PC-3 (cell line): ENCODE data around the gene ATOH8. TPM values are rescaled to one million over a fixed set of nuclear protein-coding genes. Genes with fewer than 3 reads are reported as not detected.
A peak's percentile ranks its signal among the peaks of the same experiment; 100 is the strongest.

Source experiments
- ATAC-seq: fragments of 200-7000 bp; cut with Tn5 transposase; 2 replicates; pipeline ENCODE4 v1.9.1; 2020; ENCODE audit warnings: mild to moderate bottlenecking, moderate library complexity
- BruUV-seq: library from RNA; stranded (reverse); fragments of 400-500 nt; replicated peaks from 2 replicates; lab custom pipeline; 2021; lab: Mats Ljungman, UMichigan
- CTCF ChIA-PET: fragments of 300-600 bp; sonication (Branson Sonifier 250); formaldehyde crosslinking; loops from one replicate; lab custom pipeline; 2022; ENCODE audit warnings: antibody characterized with exemption; lab: Charles Lee
- POLR2A ChIA-PET: fragments of 300-600 bp; sonication (Branson Sonifier 250); formaldehyde crosslinking; loops from one replicate; lab custom pipeline; 2022; ENCODE audit warnings: antibody characterized with exemption; ENCODE audit not compliant: unreplicated experiment; lab: Charles Lee
- DNase-seq: peaks from one replicate; pipeline ENCODE4 v3.0.0-alpha.2; 2015
- H2AFZ ChIP-seq: fragments of 300-600 bp; sonication (generic); 2 replicates; pipeline ENCODE4 v1.6.0; 2016; ENCODE audit warnings: antibody characterized with exemption, low read length
- H3F3A ChIP-seq: fragments of 300-600 bp; sonication (generic); one replicate; pipeline ENCODE4 v1.6.0; 2017; ENCODE audit warnings: antibody characterized with exemption, low read length, control low read depth, mild to moderate bottlenecking; ENCODE audit not compliant: unreplicated experiment
- H3K27ac ChIP-seq: fragments of 300-600 bp; sonication (generic); 2 replicates; pipeline ENCODE4 v1.5.1; 2016; ENCODE audit warnings: mild to moderate bottlenecking, low read length
- H3K27me3 ChIP-seq: fragments of 300-600 bp; sonication (generic); 2 replicates; pipeline ENCODE4 v1.6.1; 2016; ENCODE audit warnings: low read length, mixed read lengths
- H3K36me3 ChIP-seq: fragments of 300-600 bp; sonication (generic); 2 replicates; pipeline ENCODE4 v1.6.1; 2016; ENCODE audit warnings: low read depth, mixed run types, low read length, mixed read lengths
- H3K4me1 ChIP-seq: fragments of 300-600 bp; sonication (generic); 2 replicates; pipeline ENCODE4 v1.5.1; 2016; ENCODE audit warnings: low read length; ENCODE audit not compliant: insufficient read depth
- H3K4me2 ChIP-seq: fragments of 300-600 bp; sonication (generic); 2 replicates; pipeline ENCODE4 v1.6.0; 2016; ENCODE audit warnings: low read length
- H3K4me3 ChIP-seq: fragments of 300-600 bp; sonication (generic); 2 replicates; pipeline ENCODE4 v1.5.1; 2016; ENCODE audit warnings: mild to moderate bottlenecking, low read length, mixed read lengths
- H3K79me2 ChIP-seq: fragments of 300-600 bp; sonication (generic); 2 replicates; pipeline ENCODE4 v1.6.1; 2017; ENCODE audit warnings: low read length, mixed read lengths
- H3K9ac ChIP-seq: fragments of 300-600 bp; sonication (generic); 2 replicates; pipeline ENCODE4 v1.6.0; 2016; ENCODE audit warnings: mild to moderate bottlenecking, low read length
- H3K9me2 ChIP-seq: fragments of 300-600 bp; sonication (generic); replicated peaks from 2 replicates; pipeline ENCODE4 v1.6.1; 2016; ENCODE audit warnings: mixed run types, low read length, mixed read lengths
- H3K9me3 ChIP-seq: fragments of 300-600 bp; sonication (generic); 2 replicates; pipeline ENCODE4 v1.6.1; 2016; ENCODE audit warnings: low read length, mixed read lengths
- H4K20me1 ChIP-seq: fragments of 300-600 bp; sonication (generic); 2 replicates; pipeline ENCODE4 v1.6.1; 2016; ENCODE audit warnings: low read length, mixed read lengths
- EZH2 ChIP-seq: fragments of 300-600 bp; sonication (generic); IDR thresholded peaks from one replicate; pipeline ENCODE4 v1.6.1; 2017; ENCODE audit warnings: antibody characterized with exemption, mild to moderate bottlenecking, low read length; ENCODE audit not compliant: unreplicated experiment
- EZH2phosphoT487 ChIP-seq: fragments of 300-600 bp; sonication (generic); IDR thresholded peaks from 2 replicates; pipeline ENCODE4 v1.6.1; 2018; ENCODE audit warnings: mild to moderate bottlenecking, antibody characterized with exemption, low read length, borderline replicate concordance
- intact Hi-C: fragments of 100-400 bp; cut with micrococcal nuclease; formaldehyde crosslinking; loops from 2 replicates; pipeline ENCODE4 v1.9.0; 2023
- total RNA-seq: library from RNA; depleted of rRNA; stranded (reverse); fragments of >200 nt; gene quantifications from 2 replicates; pipeline ENCODE4 v1.2.3, GENCODE V29; 2014
- TF ChIP-seq, protein P1 (sequence below): fragments of 300-600 bp; sonication (generic); conservative IDR thresholded peaks from 2 replicates; pipeline ENCODE4 v1.5.1; 2017; ENCODE audit warnings: antibody characterized with exemption, low read depth, mild to moderate bottlenecking, low read length

ATOH8 gene
- total RNA-seq, 1 experiment from 2014 or later = 0.04 TPM

DNA sequence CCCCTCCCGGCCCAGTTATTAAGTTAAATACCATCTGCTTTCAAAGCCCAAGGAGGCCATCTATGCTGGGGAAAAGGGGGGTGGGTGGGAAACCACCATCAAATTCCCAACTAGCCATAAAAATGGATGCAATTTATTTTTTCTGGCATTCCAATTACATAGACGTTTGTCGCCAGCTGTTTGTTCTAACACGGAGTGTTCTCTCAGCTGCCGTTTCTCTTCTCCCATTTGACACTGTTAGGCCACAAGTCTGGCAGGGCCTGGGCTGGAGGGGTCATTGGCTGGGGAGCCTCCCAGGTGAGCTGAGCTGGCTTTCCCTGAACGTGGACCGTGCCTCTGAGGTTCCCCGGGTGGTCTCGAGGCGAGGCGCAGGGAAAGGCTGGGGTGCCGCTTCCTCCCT lies 16.6 kb downstream of the ATOH8 start:
- Histone ChIP-seq H3K9me3 (no peaks in the 10 kb centered on the region), H4K20me1 (no peaks in the 10 kb centered on the region), H3K27me3 (no peaks in the 10 kb centered on the region), H3K27ac (no peak overlapping the region), H3K79me2 (no peaks in the 10 kb centered on the region), H3K4me2 (no peak overlapping the region), H3F3A (no peaks in the 10 kb centered on the region), H3K4me1 (peaks cover 18% of the 10 kb centered on the region), H3K4me3 (no peak overlapping the region), H3K9me2 (no peaks in the 10 kb centered on the region), H3K36me3 (no peaks in the 10 kb centered on the region), H3K9ac (no peak overlapping the region), H2AFZ (no peak overlapping the region)
- intact Hi-C loops = no loop called here
- no peak for ATAC-seq
- ChIA-PET POLR2A (no interaction called here), CTCF (interaction anchor here (0.5 kb wide), 1 partner anchor 42 kb away, joined by 3 read pairs; no protein-coding TSS in a partner anchor)
- no peak for TF ChIP-seq EZH2
- TF ChIP-seq EZH2phosphoT487 = no peak
- TF ChIP-seq, protein P1, sequence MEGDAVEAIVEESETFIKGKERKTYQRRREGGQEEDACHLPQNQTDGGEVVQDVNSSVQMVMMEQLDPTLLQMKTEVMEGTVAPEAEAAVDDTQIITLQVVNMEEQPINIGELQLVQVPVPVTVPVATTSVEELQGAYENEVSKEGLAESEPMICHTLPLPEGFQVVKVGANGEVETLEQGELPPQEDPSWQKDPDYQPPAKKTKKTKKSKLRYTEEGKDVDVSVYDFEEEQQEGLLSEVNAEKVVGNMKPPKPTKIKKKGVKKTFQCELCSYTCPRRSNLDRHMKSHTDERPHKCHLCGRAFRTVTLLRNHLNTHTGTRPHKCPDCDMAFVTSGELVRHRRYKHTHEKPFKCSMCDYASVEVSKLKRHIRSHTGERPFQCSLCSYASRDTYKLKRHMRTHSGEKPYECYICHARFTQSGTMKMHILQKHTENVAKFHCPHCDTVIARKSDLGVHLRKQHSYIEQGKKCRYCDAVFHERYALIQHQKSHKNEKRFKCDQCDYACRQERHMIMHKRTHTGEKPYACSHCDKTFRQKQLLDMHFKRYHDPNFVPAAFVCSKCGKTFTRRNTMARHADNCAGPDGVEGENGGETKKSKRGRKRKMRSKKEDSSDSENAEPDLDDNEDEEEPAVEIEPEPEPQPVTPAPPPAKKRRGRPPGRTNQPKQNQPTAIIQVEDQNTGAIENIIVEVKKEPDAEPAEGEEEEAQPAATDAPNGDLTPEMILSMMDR = no peak
- BruUV-seq = no TSS peak
- no peak for DNase-seq

DNA sequence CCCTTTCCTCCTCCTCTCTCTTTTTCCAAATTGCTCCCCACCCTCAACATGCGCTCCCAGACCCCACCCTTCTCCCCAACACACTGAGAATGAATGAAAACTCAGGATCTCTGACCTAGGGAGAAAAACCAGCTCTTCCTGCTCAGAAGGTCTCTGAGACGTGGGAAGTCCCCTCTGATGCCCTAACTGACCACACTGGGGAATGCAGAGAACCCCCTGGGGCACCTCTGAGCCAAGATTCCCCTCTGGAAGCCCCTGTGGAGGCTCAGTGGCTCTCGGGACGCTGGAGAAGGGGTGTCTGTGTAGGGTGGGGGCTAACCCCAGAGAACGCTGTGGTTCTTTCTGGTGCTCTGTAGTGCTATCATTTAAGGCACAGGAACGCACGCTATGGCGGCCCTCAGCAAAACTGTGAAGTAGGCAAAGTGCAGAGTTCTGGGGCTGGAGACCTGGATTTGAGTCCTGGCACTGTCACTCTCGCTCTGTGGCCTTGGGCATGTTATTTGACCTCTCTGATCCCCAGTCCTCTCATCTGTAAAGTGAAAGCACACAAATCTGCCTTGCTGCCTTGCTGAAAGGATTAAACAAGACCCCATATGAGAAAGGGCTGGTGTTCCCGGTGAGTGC lies 17.1 kb downstream of the ATOH8 start:
- no peaks in the 10 kb centered on the region for H3K9me3 ChIP-seq
- BruUV-seq = no TSS peak
- H3K9ac ChIP-seq = no peak overlapping the region
- H4K20me1 ChIP-seq = no peaks in the 10 kb centered on the region
- POLR2A ChIA-PET = no interaction called here
- no peak overlapping the region for H3K4me3 ChIP-seq
- H3K27ac ChIP-seq = no peak overlapping the region
- no peaks in the 10 kb centered on the region for H3K27me3 ChIP-seq
- intact Hi-C loops = no loop called here
- H3K36me3 ChIP-seq = no peaks in the 10 kb centered on the region
- ATAC-seq = no peak
- no peaks in the 10 kb centered on the region for H3K9me2 ChIP-seq
- TF ChIP-seq, protein P1 = no peak
- no peak for TF ChIP-seq EZH2phosphoT487
- no peak for TF ChIP-seq EZH2
- H2AFZ ChIP-seq = no peak overlapping the region
- DNase-seq = no peak
- H3F3A ChIP-seq = no peaks in the 10 kb centered on the region
- H3K4me1 ChIP-seq = peaks cover 18% of the 10 kb centered on the region
- CTCF ChIA-PET = interaction anchor here (1.1 to 1.6 kb wide), 2 partner anchors 28 to 42 kb away, joined by 3 to 6 read pairs; no protein-coding TSS in a partner anchor
- H3K4me2 ChIP-seq = no peak overlapping the region
- no peaks in the 10 kb centered on the region for H3K79me2 ChIP-seq

DNA sequence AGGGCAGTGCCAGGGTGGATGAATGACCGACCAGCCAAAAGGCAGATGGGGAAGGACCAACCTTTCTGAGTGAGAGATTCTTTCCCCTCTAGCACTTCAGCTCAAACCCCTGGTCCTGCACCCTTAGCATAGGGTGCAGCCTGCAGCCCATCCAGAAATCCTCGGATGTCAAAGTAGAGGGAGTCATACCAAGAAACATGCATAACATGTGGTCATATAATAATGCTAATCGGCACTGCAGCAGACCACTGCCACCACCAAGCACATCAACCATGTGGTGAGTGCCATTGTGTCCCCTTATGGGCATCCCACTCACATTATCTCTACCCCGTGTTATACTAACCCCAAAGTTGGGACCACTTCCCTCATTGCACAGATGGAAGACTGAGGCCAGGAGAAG lies 17.7 kb downstream of the ATOH8 start:
- no peaks in the 10 kb centered on the region for H3K79me2 ChIP-seq
- H3K9me3 ChIP-seq = no peaks in the 10 kb centered on the region
- H3K36me3 ChIP-seq = no peaks in the 10 kb centered on the region
- peaks cover 18% of the 10 kb centered on the region for H3K4me1 ChIP-seq
- no peak for ATAC-seq
- CTCF ChIA-PET = interaction anchor here (0.6 to 1.6 kb wide), 3 partner anchors 29 to 52 kb away, joined by 3 to 6 read pairs (median 6); no protein-coding TSS in a partner anchor
- H3K9me2 ChIP-seq = no peaks in the 10 kb centered on the region
- H3K9ac ChIP-seq = no peak overlapping the region
- POLR2A ChIA-PET = no interaction called here
- TF ChIP-seq EZH2phosphoT487 = no peak
- TF ChIP-seq EZH2 = no peak
- intact Hi-C loops = no loop called here
- H3K27me3 ChIP-seq = no peaks in the 10 kb centered on the region
- H3K4me2 ChIP-seq = peak overlapping the region; percentile 79
- H3K27ac ChIP-seq = no peak overlapping the region
- no peak overlapping the region for H3K4me3 ChIP-seq
- BruUV-seq = no TSS peak
- no peak for DNase-seq
- no peaks in the 10 kb centered on the region for H4K20me1 ChIP-seq
- no peaks in the 10 kb centered on the region for H3F3A ChIP-seq
- no peak overlapping the region for H2AFZ ChIP-seq
